Neuron (in vitro differentiated cells): ENCODE results near the gene SLC10A3.

Source experiments
- H2AFZ ChIP-seq: one replicate; pipeline ENCODE4 v1.6.1; 2013; ENCODE audit warnings: low read depth, mild to moderate bottlenecking, inconsistent platforms, low read length, moderate library complexity
- H3K27me3 ChIP-seq: one replicate; pipeline ENCODE4 v1.6.1; 2013; ENCODE audit warnings: low read length; ENCODE audit not compliant: insufficient read depth
- H3K36me3 ChIP-seq: one replicate; pipeline ENCODE4 v1.6.1; 2013; ENCODE audit warnings: low read length; ENCODE audit not compliant: insufficient read depth
- H3K4me1 ChIP-seq: one replicate; pipeline ENCODE4 v1.6.1; 2013; ENCODE audit warnings: low read length; ENCODE audit not compliant: insufficient read depth
- H3K4me3 ChIP-seq: 2 replicates; pipeline ENCODE4 v1.5.1; 2013; ENCODE audit warnings: mild to moderate bottlenecking, low read length, moderate library complexity
- H3K9me3 ChIP-seq: one replicate; pipeline ENCODE4 v1.6.1; 2013; ENCODE audit warnings: low read length

SLC10A3 gene

DNA sequence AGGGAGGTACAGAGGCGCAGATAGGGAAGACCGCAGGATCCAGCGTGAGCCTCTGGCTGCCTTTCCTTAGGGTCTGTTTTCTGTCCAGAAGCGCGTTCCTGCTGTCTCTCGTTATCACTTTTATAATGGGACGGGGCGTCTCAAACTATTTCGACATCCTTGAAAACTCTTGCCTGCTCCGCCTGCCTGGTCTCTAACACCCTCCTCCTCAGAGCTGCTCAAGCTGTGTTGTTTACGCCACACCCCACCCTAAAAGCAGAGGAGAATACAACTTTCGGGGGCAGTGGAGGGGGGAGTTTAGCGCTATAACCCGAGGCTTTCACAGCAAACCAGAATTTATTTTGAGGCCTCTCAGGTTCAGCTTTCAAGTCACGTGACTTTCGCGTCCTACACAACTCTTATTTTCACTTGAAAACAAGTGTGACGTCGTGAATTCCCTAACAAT lies 26.2 kb upstream of the SLC10A3 start:
- peak overlapping the region; percentile 51 for H3K4me3 ChIP-seq
- H3K9me3 ChIP-seq: no peaks in the 10 kb centered on the region
- H3K27me3 ChIP-seq: no peaks in the 10 kb centered on the region
- H2AFZ ChIP-seq: peak overlapping the region; percentile 37
- H3K4me1 ChIP-seq: peaks cover 15% of the 10 kb centered on the region
- no peaks in the 10 kb centered on the region for H3K36me3 ChIP-seq

DNA sequence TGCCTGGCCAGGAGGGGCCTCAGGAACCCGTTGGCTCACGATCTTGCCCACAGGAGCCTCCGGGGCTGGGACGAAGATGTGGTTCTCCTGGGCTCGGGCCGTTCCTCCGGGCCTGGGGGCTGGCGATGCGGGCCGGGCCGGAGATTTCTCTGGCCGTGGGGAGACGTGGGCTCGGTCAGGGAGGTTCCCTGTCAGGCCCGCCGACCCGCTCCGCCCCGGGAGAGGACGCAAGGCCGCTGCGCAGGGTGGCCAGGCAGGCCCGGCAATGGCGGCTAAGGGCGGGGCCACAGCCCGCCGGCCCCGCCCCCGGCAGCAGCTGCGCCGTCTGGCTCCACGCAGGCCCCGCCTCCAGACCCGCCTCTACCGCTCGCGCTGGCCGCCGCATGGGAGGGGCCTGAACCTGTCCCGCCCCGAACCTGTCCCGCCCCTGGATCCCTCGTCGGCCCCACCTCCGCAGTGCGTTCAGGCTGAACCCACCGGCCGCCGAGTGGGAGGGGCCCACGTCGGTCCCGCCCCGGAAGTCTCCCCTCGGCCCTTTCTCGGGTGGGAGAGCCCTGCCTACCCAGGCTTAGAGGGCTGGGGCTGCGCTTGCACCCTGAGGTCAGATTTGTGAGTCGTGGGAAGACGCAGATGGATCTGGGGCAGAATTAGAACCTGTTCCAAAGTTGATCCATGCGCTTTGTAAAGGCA lies 25.7 kb upstream of the SLC10A3 start, which contains the start of gene FAM3A:
Gene FAM3A (minus strand): TSS at position 267 of the 690 bp plus-strand sequence. CDS start 460 bp downstream, outside the sequence.
- H3K4me1 ChIP-seq: peaks cover 15% of the 10 kb centered on the region
- H2AFZ ChIP-seq: peak within 1 kb of the TSS; percentile 37
- H3K4me3 ChIP-seq: peak within 1 kb of the TSS; percentile 55
- H3K27me3 ChIP-seq: no peaks in the 10 kb centered on the region
- H3K36me3 ChIP-seq: no peaks in the 10 kb centered on the region
- no peaks in the 10 kb centered on the region for H3K9me3 ChIP-seq

DNA sequence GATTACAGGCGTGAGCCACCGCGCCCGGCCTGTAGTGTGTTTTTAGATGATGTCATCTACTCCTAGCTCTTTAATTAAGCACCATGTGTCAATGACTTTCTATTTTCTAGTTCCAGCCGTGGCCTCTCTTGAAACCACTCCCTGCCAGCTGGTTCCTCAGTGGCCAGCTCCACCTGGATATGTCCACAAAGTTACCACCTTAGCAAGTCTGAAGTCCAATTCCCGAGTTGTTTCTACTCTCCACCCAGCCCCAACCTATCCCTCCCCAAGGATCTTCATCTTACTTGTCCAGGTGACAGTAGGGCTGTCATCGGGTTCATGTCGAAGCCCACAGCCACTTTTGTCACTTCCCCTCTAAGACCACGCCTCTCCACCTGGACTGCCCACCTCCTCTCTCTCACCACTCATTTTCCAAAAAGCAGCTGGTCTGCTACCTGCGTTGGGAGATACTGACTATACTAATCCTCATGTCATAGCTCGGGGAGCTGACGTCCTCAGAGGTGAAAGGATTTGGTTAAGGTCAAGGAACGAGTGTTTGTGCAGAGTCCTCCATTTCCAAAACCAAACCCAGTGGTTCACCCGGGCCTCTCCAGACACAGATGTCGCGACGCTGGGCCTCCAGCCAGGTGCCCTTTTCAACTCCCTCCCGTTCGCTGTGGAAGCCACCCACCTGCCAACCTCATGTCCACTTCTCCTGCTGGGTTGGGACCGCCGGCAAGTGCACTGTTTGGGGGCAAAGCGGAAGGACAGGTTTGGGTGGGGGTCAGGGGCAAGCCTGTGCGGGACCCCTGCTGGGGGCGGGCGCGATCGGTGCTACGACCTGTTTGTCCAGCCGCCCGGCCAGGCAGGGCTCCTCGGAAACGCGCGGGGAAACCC lies 24.9 kb upstream of the SLC10A3 start:
- H2AFZ ChIP-seq: no peak overlapping the region
- no peaks in the 10 kb centered on the region for H3K36me3 ChIP-seq
- H3K4me1 ChIP-seq: peaks cover 15% of the 10 kb centered on the region
- H3K4me3 ChIP-seq: peak overlapping the region; percentile 55
- H3K27me3 ChIP-seq: no peaks in the 10 kb centered on the region
- H3K9me3 ChIP-seq: no peaks in the 10 kb centered on the region

DNA sequence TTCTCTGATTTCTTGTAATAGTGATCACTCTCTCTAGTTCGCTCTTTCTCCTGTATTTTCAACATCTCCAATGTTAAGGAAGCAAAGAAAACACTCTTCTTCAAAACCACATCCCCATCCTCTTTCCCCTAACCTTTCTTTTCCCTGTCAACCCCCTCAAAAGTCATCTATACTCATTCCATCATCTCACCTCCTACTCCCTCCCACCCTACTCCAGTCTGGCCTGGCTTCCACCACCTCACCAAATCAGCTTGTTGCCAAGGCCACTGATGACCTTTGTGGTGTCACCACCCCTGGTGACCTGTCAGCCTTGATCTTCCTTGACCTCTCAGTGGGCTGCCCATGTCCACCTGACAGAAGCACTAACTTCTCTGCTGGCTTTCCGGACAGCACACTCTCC lies 23.3 kb upstream of the SLC10A3 start:
- Histone ChIP-seq H2AFZ (no peak overlapping the region), H3K27me3 (no peaks in the 10 kb centered on the region), H3K36me3 (no peaks in the 10 kb centered on the region), H3K9me3 (peaks cover 7% of the 10 kb centered on the region), H3K4me3 (no peak overlapping the region), H3K4me1 (peaks cover 15% of the 10 kb centered on the region)

DNA sequence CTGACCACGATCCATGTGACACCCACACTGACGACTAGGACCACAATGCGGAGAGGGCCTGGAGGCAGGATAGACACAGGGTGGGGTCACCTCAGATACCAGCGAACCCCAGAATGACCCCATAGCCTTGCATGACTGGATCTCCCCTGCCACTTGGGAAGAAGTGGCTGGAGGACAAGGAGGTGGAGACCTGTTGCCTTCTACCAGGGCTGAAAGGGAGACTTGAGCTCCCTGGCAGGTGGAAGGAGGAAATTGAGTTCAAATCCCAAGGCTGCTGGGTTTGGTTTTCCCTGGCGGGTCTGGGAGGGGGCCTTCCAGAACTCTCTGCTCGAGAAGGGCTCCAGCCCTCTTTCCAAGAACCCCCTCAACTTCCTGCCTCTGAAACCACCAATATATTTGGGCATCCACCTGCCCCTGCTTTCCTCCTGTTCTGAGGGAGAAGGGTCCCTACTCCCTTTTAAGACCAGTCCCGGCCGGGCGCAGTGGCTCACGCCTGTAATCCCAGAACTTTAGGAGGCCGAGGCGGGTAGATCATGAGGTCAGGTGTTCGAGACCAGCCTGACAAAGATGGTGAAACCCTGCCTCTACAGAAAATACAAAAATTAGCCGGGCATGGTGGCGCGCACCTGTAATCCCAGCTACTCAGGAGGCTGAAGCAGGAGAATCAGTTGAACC lies 22.6 kb upstream of the SLC10A3 start:
- no peak overlapping the region for H3K4me3 ChIP-seq
- peaks cover 14% of the 10 kb centered on the region for H3K4me1 ChIP-seq
- H2AFZ ChIP-seq: no peak overlapping the region
- H3K9me3 ChIP-seq: peaks cover 7% of the 10 kb centered on the region
- no peaks in the 10 kb centered on the region for H3K36me3 ChIP-seq
- H3K27me3 ChIP-seq: no peaks in the 10 kb centered on the region

DNA sequence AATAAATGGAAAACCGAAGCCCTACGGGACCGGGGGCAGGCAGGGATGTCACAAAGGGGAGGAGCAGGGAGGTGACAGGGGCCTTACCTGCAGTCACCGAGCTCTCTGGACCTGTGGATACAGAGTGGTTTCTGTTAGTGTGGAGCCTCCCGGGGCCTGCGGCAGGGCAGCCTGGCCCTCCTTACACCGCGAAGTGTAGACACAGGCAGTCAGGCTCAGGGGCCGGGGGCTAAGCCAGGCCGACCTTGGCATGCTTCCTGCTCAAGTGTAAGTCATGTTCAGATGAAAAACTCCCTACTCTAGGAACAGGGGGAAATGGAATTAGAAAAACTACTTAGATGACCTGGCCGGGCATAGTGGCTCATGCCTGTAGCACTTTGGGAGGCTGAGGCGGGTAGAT lies 21.3 kb upstream of the SLC10A3 start:
- no peak overlapping the region for H3K4me3 ChIP-seq
- no peaks in the 10 kb centered on the region for H3K27me3 ChIP-seq
- H3K4me1 ChIP-seq: peaks cover 2% of the 10 kb centered on the region
- H3K9me3 ChIP-seq: peaks cover 7% of the 10 kb centered on the region
- H3K36me3 ChIP-seq: peaks cover 2% of the 10 kb centered on the region
- H2AFZ ChIP-seq: no peak overlapping the region

DNA sequence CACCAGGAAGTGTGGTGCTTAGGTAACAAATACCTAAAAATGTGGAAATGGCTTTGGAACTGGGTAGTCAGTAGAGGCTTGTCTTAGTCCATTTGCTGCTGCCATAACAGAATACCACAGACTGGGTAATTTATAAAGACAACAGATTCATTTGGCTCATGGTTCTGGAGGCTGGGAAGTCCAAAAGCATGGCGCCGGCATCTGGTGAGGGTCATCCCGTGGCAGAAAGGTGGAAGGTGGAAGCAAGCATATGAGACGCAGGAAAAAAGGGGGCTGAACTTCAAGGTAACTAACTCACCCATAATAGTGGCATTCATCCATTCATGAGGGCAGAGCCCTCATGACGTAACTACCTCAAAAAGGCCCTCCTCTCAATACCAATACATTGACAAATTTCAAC lies 19.0 kb upstream of the SLC10A3 start:
- Histone ChIP-seq H3K4me3 (no peak overlapping the region), H3K4me1 (no peaks in the 10 kb centered on the region), H3K27me3 (no peaks in the 10 kb centered on the region), H3K9me3 (peaks cover 7% of the 10 kb centered on the region), H3K36me3 (peaks cover 3% of the 10 kb centered on the region), H2AFZ (no peak overlapping the region)

DNA sequence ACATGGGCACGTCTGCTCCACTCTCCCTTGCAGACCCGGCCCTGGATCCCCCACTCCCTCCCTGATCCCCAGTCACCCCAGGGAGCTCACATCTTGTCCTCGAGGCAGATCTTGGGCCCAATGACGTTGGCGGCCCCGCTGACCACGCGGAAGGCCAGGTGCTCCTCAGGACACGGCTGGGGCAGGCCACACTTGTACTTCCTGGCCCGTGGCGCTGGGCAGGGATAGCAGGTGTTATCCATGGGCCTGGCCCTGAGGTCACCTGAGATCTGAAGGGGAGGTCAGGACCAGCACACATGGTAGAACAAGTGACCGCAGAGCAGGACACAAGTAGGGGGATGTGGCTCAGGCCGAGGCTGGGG lies 17.9 kb upstream of the SLC10A3 start:
- Histone ChIP-seq H3K9me3 (peaks cover 7% of the 10 kb centered on the region), H3K4me1 (no peaks in the 10 kb centered on the region), H3K4me3 (no peak overlapping the region), H2AFZ (no peak overlapping the region), H3K36me3 (peaks cover 3% of the 10 kb centered on the region), H3K27me3 (no peaks in the 10 kb centered on the region)

DNA sequence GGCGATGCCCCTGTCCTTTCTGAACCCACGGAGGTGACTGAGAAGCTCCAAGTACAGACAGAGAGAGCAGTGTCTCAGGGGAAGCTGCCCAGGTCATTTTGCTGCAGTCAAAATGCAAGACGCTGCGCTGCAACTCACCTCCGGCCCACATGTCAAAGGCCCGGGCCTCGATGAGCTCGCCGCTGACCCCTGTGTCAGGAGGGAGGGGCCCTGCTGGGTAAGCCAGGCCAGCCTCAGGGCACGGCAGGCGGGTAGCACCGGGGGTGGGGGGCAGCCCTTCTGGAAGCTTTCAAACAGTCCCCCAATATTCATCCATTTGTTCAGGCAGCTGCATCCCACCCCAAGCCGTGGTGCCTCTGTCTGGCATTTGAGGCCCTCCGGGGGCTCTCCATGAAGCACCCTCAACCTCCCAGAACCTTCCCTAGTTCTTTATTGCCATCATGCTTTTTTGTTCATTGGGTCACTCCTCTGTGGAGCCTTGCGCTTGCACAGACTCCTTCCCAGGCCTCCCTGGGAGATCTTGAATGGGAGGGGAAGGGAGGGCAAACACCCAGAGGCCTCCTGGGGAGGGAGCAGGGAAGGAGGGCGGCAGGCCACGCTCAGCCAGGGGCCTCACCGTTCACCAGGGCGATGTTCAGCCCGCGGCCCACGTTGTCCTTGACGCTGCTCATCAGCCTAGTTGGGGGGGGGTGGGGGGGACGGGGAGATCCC lies 17.4 kb upstream of the SLC10A3 start:
- Histone ChIP-seq H3K36me3 (peaks cover 3% of the 10 kb centered on the region), H3K27me3 (no peaks in the 10 kb centered on the region), H2AFZ (no peak overlapping the region), H3K9me3 (peaks cover 7% of the 10 kb centered on the region), H3K4me1 (no peaks in the 10 kb centered on the region), H3K4me3 (no peak overlapping the region)

DNA sequence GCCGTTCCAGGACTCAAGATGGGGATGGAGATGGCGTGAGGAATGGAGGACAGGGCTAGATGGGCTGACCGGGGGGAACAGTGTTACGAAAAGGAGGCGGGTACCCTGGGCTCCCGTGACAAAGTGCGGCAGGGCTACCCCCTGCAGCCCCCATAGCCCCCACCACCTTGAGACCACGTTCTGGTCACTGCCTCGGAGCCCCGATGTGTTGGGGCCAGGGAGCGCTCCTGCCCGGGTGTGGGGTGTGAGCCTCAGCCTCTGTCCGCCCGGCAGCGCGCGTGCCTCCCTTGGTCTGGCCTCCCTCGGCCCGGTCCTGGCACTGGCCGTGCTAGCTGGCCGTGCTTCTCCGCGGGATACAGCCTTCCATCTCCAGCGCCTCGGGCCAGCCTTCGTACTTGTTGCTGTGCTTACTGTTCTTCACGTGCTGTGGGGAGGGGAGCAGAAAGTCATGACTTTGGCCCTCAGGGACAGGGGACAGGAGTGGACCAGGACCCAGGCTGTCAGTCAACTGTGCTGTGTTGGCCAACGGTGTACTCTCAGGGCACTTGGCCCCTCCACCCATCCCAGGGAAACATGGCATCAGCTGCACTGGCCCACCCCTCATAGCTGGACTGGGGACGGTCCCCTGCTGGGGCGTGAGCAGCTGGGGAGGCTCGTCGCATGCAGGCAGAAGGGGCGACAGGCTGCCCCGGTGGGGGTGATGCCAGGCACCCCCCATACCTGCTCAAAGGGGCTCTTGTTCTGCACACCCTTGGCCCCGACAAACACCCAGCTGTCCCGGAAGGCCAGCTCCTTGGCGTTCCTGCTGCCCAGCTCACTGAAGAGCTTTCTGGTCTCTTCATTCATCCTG lies 16.3 kb upstream of the SLC10A3 start:
- Histone ChIP-seq H3K4me1 (no peaks in the 10 kb centered on the region), H3K36me3 (peaks cover 3% of the 10 kb centered on the region), H2AFZ (no peak overlapping the region), H3K27me3 (no peaks in the 10 kb centered on the region), H3K9me3 (peaks cover 7% of the 10 kb centered on the region), H3K4me3 (no peak overlapping the region)

DNA sequence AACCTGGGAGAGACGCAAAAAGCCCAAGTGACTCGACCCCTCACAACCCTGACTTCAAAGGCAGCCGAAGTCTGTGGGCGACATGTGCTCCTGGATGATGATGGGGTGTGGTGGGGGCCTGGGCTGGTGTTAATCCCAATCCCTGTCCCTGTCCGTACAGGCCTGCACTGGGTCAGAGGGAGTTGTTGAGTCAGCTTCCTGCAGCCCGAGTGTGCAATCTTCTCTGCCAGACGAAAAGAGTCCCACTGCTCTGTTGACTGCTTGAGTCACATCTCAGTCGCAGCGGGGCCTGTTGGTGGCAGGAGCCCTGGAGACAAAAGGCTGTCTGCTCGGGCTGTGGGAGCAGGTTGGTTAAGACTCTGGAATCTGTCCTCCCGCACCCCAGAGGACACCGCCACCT lies 15.3 kb upstream of the SLC10A3 start:
- Histone ChIP-seq H3K4me3 (no peak overlapping the region), H2AFZ (no peak overlapping the region), H3K36me3 (peaks cover 3% of the 10 kb centered on the region), H3K27me3 (no peaks in the 10 kb centered on the region), H3K4me1 (no peaks in the 10 kb centered on the region), H3K9me3 (peaks cover 7% of the 10 kb centered on the region)

DNA sequence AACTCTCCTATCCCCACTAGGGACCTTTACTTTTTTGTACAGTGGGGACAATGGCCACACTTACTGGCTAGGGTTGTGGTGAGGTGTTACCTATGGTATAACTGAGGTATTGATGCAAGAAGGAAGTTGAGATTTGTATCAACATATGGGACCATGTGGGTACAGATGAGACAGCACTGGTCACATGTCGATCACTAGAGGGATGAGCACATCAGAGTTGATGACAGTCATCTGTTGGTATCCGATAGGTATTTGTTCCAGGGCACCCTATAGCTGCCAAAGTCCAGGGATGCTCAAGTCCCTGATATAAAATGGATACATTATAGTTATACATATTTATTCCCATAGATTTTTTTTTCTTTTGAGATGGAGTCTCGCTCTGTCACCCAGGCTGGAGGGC lies 12.6 kb upstream of the SLC10A3 start:
- Histone ChIP-seq H3K9me3 (no peaks in the 10 kb centered on the region), H2AFZ (no peak overlapping the region), H3K4me3 (no peak overlapping the region), H3K36me3 (peaks cover 3% of the 10 kb centered on the region), H3K27me3 (no peaks in the 10 kb centered on the region), H3K4me1 (no peaks in the 10 kb centered on the region)
